B cell (primary cell): ENCODE measurements around the gene TOMM7. TPM values are rescaled to one million over a fixed set of nuclear protein-coding genes. Genes with fewer than 3 reads are reported as not detected.
A peak's percentile ranks its signal among the peaks of the same experiment; 100 is the strongest.

ENCODE experiments used
- ATAC-seq: fragments of 200-7000 bp; cut with Tn5 transposase; one replicate; pipeline ENCODE4 v1.10.0; 2021; ENCODE audit warnings: low read depth, mild to moderate bottlenecking, moderate number of reproducible peaks, moderate library complexity
- CTCF ChIA-PET: fragments of 350-600 bp; sonication (Branson Sonifier 250); formaldehyde crosslinking; loops from one replicate; lab custom pipeline; 2021; ENCODE audit warnings: antibody characterized with exemption, inconsistent platforms; lab: Charles Lee
- POLR2A ChIA-PET: fragments of 350-600 bp; sonication (Branson Sonifier 250); formaldehyde crosslinking; loops from one replicate; lab custom pipeline; 2021; ENCODE audit warnings: antibody characterized with exemption; lab: Charles Lee
- DNase-seq: peaks from one replicate; pipeline ENCODE4 v3.0.0; 2013
- H2AFZ ChIP-seq: 2 replicates; pipeline ENCODE4 v1.6.1; 2012; ENCODE audit warnings: mild to moderate bottlenecking, low read depth, low read length; ENCODE audit not compliant: insufficient read depth, poor library complexity, severe bottlenecking
- H3K27ac ChIP-seq, 2 donors: 1 replicate in 1 of 2; 2 replicates in 1 of 2; pipeline ENCODE4 v1.5.1; 2012 to 2013; ENCODE audit warnings: low read length in 2 of 2, mild to moderate bottlenecking in 2 of 2, moderate library complexity in 1 of 2
- H3K27me3 ChIP-seq, 4 experiments: fragments of 200-600 bp in 1 of 4; sonication (generic) in 1 of 4; replicated peaks in 1 of 4; 1 replicate in 2 of 4; 2 replicates in 2 of 4; pipeline versions ENCODE4 v1.6.1 to v1.7.0; 2013 to 2016; ENCODE audit warnings: low read length in 3 of 4, mild to moderate bottlenecking in 2 of 4, mixed read lengths in 1 of 4, moderate library complexity in 1 of 4; ENCODE audit not compliant: insufficient read depth in 4 of 4, control insufficient read depth in 3 of 4; ENCODE audit errors: control extremely low read depth in 1 of 4
- H3K36me3 ChIP-seq, 2 experiments: replicated peaks in 1 of 2; 1 replicate in 1 of 2; 2 replicates in 1 of 2; pipeline versions ENCODE4 v1.6.1 to v1.7.1; 2013; ENCODE audit warnings: low read length in 1 of 2; ENCODE audit not compliant: insufficient read depth in 2 of 2, control insufficient read depth in 1 of 2; ENCODE audit errors: control extremely low read depth in 1 of 2, extremely low read depth in 1 of 2
- H3K4me1 ChIP-seq, 2 donors: fragments of 200-600 bp in 1 of 2; sonication (generic) in 1 of 2; 1 replicate in 1 of 2; 2 replicates in 1 of 2; pipeline versions ENCODE4 v1.5.1 to v1.6.1; 2013 to 2017; ENCODE audit warnings: low read length in 2 of 2; ENCODE audit not compliant: control insufficient read depth in 2 of 2, insufficient read depth in 2 of 2
- H3K4me2 ChIP-seq: replicated peaks from 2 replicates; pipeline ENCODE3; 2012; ENCODE audit warnings: mild to moderate bottlenecking, low read depth, low read length; ENCODE audit not compliant: poor library complexity, severe bottlenecking
- H3K4me3 ChIP-seq, 5 experiments: fragments of 200-600 bp in 1 of 5; sonication (generic) in 1 of 5; 1 replicate in 3 of 5; 2 replicates in 2 of 5; pipeline versions ENCODE4 v1.5.1 to v1.7.0; 2011 to 2016; ENCODE audit warnings: low read length in 4 of 5, mild to moderate bottlenecking in 4 of 5, low read depth in 2 of 5, control low read depth in 1 of 5, moderate library complexity in 1 of 5; ENCODE audit not compliant: insufficient read depth in 1 of 5; ENCODE audit errors: control extremely low read depth in 1 of 5, extremely low read depth in 1 of 5
- H3K79me2 ChIP-seq: fragments of 200-600 bp; sonication (generic); one replicate; pipeline ENCODE4 v1.6.0; 2016; ENCODE audit warnings: low read length; ENCODE audit not compliant: control insufficient read depth, insufficient read depth
- H3K9ac ChIP-seq: fragments of 200-600 bp; sonication (generic); 2 replicates; pipeline ENCODE4 v1.6.1; 2017; ENCODE audit warnings: mild to moderate bottlenecking, low read length, moderate library complexity
- H3K9me3 ChIP-seq, 3 donors: one replicate each; pipeline versions ENCODE4 v1.6.1 to v1.7.1; 2013; ENCODE audit warnings: low read length in 2 of 3; ENCODE audit not compliant: control insufficient read depth in 2 of 3, insufficient read depth in 1 of 3; ENCODE audit errors: control extremely low read depth in 1 of 3
- H4K20me1 ChIP-seq: 2 replicates; pipeline ENCODE4 v1.6.0; 2012; ENCODE audit warnings: mild to moderate bottlenecking, low read length; ENCODE audit not compliant: insufficient read depth, control insufficient read depth, poor library complexity, severe bottlenecking
- H3K27ac Mint-ChIP-seq: one replicate; pipeline ENCODE4 v1.8.0; 2021; ENCODE audit warnings: mixed read lengths
- H3K27me3 Mint-ChIP-seq: one replicate; pipeline ENCODE4 v1.8.0; 2021; ENCODE audit warnings: mixed read lengths
- H3K4me1 Mint-ChIP-seq: one replicate; pipeline ENCODE4 v1.8.0; 2021; ENCODE audit warnings: mixed read lengths
- H3K4me3 Mint-ChIP-seq: one replicate; pipeline ENCODE4 v1.8.0; 2021; ENCODE audit warnings: mixed read lengths
- H3K9me3 Mint-ChIP-seq: one replicate; pipeline ENCODE4 v1.8.0; 2022; ENCODE audit warnings: mixed read lengths; ENCODE audit not compliant: insufficient read depth
- CTCF ChIP-seq: fragments of 200-600 bp; IDR thresholded peaks from one replicate; pipeline ENCODE4 v1.8.0; 2022; ENCODE audit warnings: antibody characterized with exemption, mild to moderate bottlenecking
- EZH2 ChIP-seq: IDR thresholded peaks from 2 replicates; pipeline ENCODE4 v1.6.1; 2012; ENCODE audit warnings: borderline replicate concordance, low read depth, mild to moderate bottlenecking, moderate library complexity, low read length; ENCODE audit not compliant: insufficient read depth, poor library complexity, severe bottlenecking
- WGBS: methylation state at CpG from one replicate; pipeline ENCODE4 v1.1.5; 2013; ENCODE audit warnings: missing lambda C conversion rate; ENCODE audit not compliant: insufficient coverage; 5-methylcytosine and 5-hydroxymethylcytosine counted together
- intact Hi-C: fragments of 100-400 bp; cut with micrococcal nuclease; formaldehyde crosslinking; loops from one replicate; pipeline ENCODE4 v1.10.0; 2022
- polyA minus RNA-seq: library from RNA; depleted of rRNA, polyadenylated mRNA; stranded (reverse); fragments of >200 nt; gene quantifications from 2 replicates; pipeline ENCODE4 v1.2.3, GENCODE V29; 2012
- polyA plus RNA-seq: library from polyadenylated mRNA; depleted of rRNA; stranded (reverse); fragments of >200 nt; gene quantifications from 2 replicates; pipeline ENCODE4 v1.2.3, GENCODE V29; 2012
- total RNA-seq, 2 donors: library from RNA; stranded (reverse); fragments of 120-200 nt in 1 of 2; gene quantifications; 1 replicate in 1 of 2; 2 replicates in 1 of 2; pipeline versions ENCODE4 v1.2.3 to v1.2.4, GENCODE V29; 2013 to 2022

Gene TOMM7
- total RNA-seq (400 and 437 TPM in 2 replicates), polyA plus RNA-seq (210 and 276 TPM in 2 replicates), polyA minus RNA-seq (128 and 176 TPM in 2 replicates)
- 1,049 TPM for total RNA-seq (2013)

GRCh38 chr7:22822486-22823141, at the start of gene TOMM7:
TOMM7 (minus strand) TSS chr7:22822849; CDS start chr7:22822779, 70 bp downstream.
- H4K20me1 ChIP-seq = no peaks in the 10 kb centered on the region
- H3K27ac Mint-ChIP-seq = peak within 1 kb of the TSS; percentile 97
- DNase-seq (peak; percentile 97), ATAC-seq (peak; percentile 98)
- peaks cover 32% of the 10 kb centered on the region for H3K4me1 Mint-ChIP-seq
- peak within 1 kb of the TSS; percentile 82 to 97 (median 94) for H3K4me3 ChIP-seq
- TF ChIP-seq CTCF (no peak), EZH2 (no peak)
- peak within 1 kb of the TSS; percentile 98 for H3K4me3 Mint-ChIP-seq
- ChIA-PET POLR2A (interaction anchor here (0.6 kb wide), 1 partner anchor 127 kb away, joined by 4 read pairs; no protein-coding TSS in a partner anchor), CTCF (interaction anchor here (1.3 to 3.9 kb wide), 2 partner anchors 232 to 262 kb away, joined by 5 to 13 read pairs; no protein-coding TSS in a partner anchor)
- peak within 1 kb of the TSS; percentile 79 to 81 for H3K27ac ChIP-seq
- intact Hi-C loops = loop anchor here (1.0 to 10.0 kb wide), 6 partner anchors 32 to 710 kb away; partner anchors contain the start of genes HYCC1, KLHL7, NUP42 and TRA2A
- H2AFZ ChIP-seq = peak within 1 kb of the TSS; percentile 83
- WGBS = under 1% methylated on average over 38 of the region's 38 CpGs
- H3K9ac ChIP-seq = peak within 1 kb of the TSS; percentile 80
- H3K36me3 ChIP-seq = peaks cover 0 to 5% of the 10 kb centered on the region in 2 experiments
- peak within 1 kb of the TSS; percentile 82 for H3K4me2 ChIP-seq
- H3K79me2 ChIP-seq = peaks cover 39% of the 10 kb centered on the region
- H3K27me3 Mint-ChIP-seq = peaks cover 10% of the 10 kb centered on the region
- peaks cover 12 to 21% of the 10 kb centered on the region in 2 donors for H3K4me1 ChIP-seq
- no peaks in the 10 kb centered on the region for H3K27me3 ChIP-seq
- H3K9me3 ChIP-seq = no peaks in the 10 kb centered on the region
- H3K9me3 Mint-ChIP-seq = no peaks in the 10 kb centered on the region
